WTC11 (cell line): ENCODE data around the gene TMED5. TPM values are rescaled to one million over a fixed set of nuclear protein-coding genes. Genes with fewer than 3 reads are reported as not detected.

Experiments
- CBFB ChIP-seq: sonication (generic); formaldehyde crosslinking; IDR thresholded peaks from 2 replicates; pipeline ENCODE4 v1.8.1; 2022; ENCODE audit warnings: mild to moderate bottlenecking, low read depth, missing genetic modification reagents
- CDX4 ChIP-seq: fragments of 250-450 bp; sonication (Bioruptor Pico); IDR thresholded peaks from 2 replicates; pipeline ENCODE4 v1.9.0; 2021; ENCODE audit warnings: moderate library complexity, mild to moderate bottlenecking, inconsistent platforms, borderline replicate concordance
- E2F1 ChIP-seq: sonication (generic); formaldehyde crosslinking; IDR thresholded peaks from 2 replicates; pipeline ENCODE4 v1.8.0; 2022; ENCODE audit warnings: mild to moderate bottlenecking, missing genetic modification reagents
- EMX1 ChIP-seq: fragments of 250-450 bp; sonication (Bioruptor Pico); IDR thresholded peaks from 2 replicates; pipeline ENCODE4 v1.8.0; 2021; ENCODE audit warnings: mild to moderate bottlenecking
- FOXP4 ChIP-seq: sonication (generic); formaldehyde crosslinking; IDR thresholded peaks from 2 replicates; pipeline ENCODE4 v1.8.0; 2022; ENCODE audit warnings: mild to moderate bottlenecking, missing genetic modification reagents
- GABPB1 ChIP-seq: sonication (generic); formaldehyde crosslinking; IDR thresholded peaks from 2 replicates; pipeline ENCODE4 v1.8.1; 2023; ENCODE audit warnings: mild to moderate bottlenecking, missing genetic modification reagents
- GTF2I ChIP-seq: fragments of 250-450 bp; sonication (Bioruptor Pico); conservative IDR thresholded peaks from 2 replicates; pipeline ENCODE4 v1.4.0; 2021; ENCODE audit warnings: mild to moderate bottlenecking
- IRF2 ChIP-seq: sonication (generic); formaldehyde crosslinking; IDR thresholded peaks from 2 replicates; pipeline ENCODE4 v1.8.0; 2022; ENCODE audit warnings: low read depth, missing genetic modification reagents, borderline replicate concordance
- JUN ChIP-seq: sonication (generic); formaldehyde crosslinking; IDR thresholded peaks from 2 replicates; pipeline ENCODE4 v1.8.0; 2023; ENCODE audit warnings: mild to moderate bottlenecking, missing genetic modification reagents
- MAX ChIP-seq: sonication (generic); formaldehyde crosslinking; IDR thresholded peaks from 2 replicates; pipeline ENCODE4 v1.8.0; 2022; ENCODE audit warnings: mild to moderate bottlenecking, missing genetic modification reagents
- NFYB ChIP-seq: sonication (generic); formaldehyde crosslinking; conservative IDR thresholded peaks from 2 replicates; pipeline ENCODE4 v1.8.0; 2022; ENCODE audit warnings: low read depth, missing genetic modification reagents
- NR2C2 ChIP-seq: sonication (generic); formaldehyde crosslinking; IDR thresholded peaks from 2 replicates; pipeline ENCODE4 v1.8.0; 2022; ENCODE audit warnings: mild to moderate bottlenecking, missing genetic modification reagents
- OVOL2 ChIP-seq: fragments of 250-450 bp; sonication (Bioruptor Pico); IDR thresholded peaks from 2 replicates; pipeline ENCODE4 v1.9.0; 2021; ENCODE audit warnings: mild to moderate bottlenecking, borderline replicate concordance
- PRRX2 ChIP-seq: fragments of 250-450 bp; sonication (Bioruptor Pico); IDR thresholded peaks from 2 replicates; pipeline ENCODE4 v1.8.0; 2021; ENCODE audit warnings: mild to moderate bottlenecking
- RELA ChIP-seq: sonication (generic); formaldehyde crosslinking; IDR thresholded peaks from 2 replicates; pipeline ENCODE4 v1.8.1; 2022; ENCODE audit warnings: missing genetic modification reagents, mild to moderate bottlenecking, borderline replicate concordance
- ZNF263 ChIP-seq: sonication (generic); formaldehyde crosslinking; IDR thresholded peaks from 2 replicates; pipeline ENCODE4 v1.8.1; 2022; ENCODE audit warnings: low read depth, mild to moderate bottlenecking, moderate library complexity, missing genetic modification reagents
- ZNF317 ChIP-seq: sonication (generic); formaldehyde crosslinking; IDR thresholded peaks from 2 replicates; pipeline ENCODE4 v1.8.1; 2023; ENCODE audit warnings: low read depth, mild to moderate bottlenecking, moderate library complexity, missing genetic modification reagents, borderline replicate concordance
- ZNF396 ChIP-seq: fragments of 250-450 bp; sonication (Bioruptor Pico); IDR thresholded peaks from 2 replicates; pipeline ENCODE4 v1.8.0; 2021; ENCODE audit warnings: mild to moderate bottlenecking, moderate library complexity, borderline replicate concordance
- total RNA-seq: library from RNA; stranded (reverse); gene quantifications from 3 replicates; pipeline ENCODE4 v1.2.3, GENCODE V29; 2021
- TF ChIP-seq, protein P1 (sequence below): sonication (generic); formaldehyde crosslinking; IDR thresholded peaks from 2 replicates; pipeline ENCODE4 v1.8.1; 2023; ENCODE audit warnings: mild to moderate bottlenecking, moderate library complexity, missing genetic modification reagents
- TF ChIP-seq, protein P2 (sequence below): fragments of 250-450 bp; sonication (Bioruptor Pico); conservative IDR thresholded peaks from 2 replicates; pipeline ENCODE4 v1.9.0; 2021; ENCODE audit warnings: mild to moderate bottlenecking

TMED5 gene
- total RNA-seq, 1 experiment from 2014 or later = 28.5 TPM

- no peak for TF ChIP-seq E2F1 (CRISPR knock-in tag)
- TF ChIP-seq PRRX2 (CRISPR knock-in tag) = no peak
- TF ChIP-seq GABPB1 (CRISPR knock-in tag) = peak; percentile 66
- 0 out of 2 replicates have a peak, but pooled peaks have one; percentile 19 for TF ChIP-seq FOXP4 (CRISPR knock-in tag)
- TF ChIP-seq ZNF396 (CRISPR knock-in tag) = no peak
- TF ChIP-seq JUN (CRISPR knock-in tag) = peak; percentile 92; the same call in 1 of the 2 replicates
- TF ChIP-seq OVOL2 = no peak
- peak; percentile 92 for TF ChIP-seq MAX (CRISPR knock-in tag)
- TF ChIP-seq RELA (CRISPR knock-in tag) = no peak
- TF ChIP-seq EMX1 = no peak
- no peak; the same call in 1 of the 2 replicates for TF ChIP-seq CBFB (CRISPR knock-in tag)
- TF ChIP-seq IRF2 (CRISPR knock-in tag) = no peak
- 0 out of 2 replicates have a peak, but pooled peaks have one; percentile 39 for TF ChIP-seq ZNF317 (CRISPR knock-in tag)
- TF ChIP-seq NFYB = peak; percentile 56
- TF ChIP-seq, protein P1, sequence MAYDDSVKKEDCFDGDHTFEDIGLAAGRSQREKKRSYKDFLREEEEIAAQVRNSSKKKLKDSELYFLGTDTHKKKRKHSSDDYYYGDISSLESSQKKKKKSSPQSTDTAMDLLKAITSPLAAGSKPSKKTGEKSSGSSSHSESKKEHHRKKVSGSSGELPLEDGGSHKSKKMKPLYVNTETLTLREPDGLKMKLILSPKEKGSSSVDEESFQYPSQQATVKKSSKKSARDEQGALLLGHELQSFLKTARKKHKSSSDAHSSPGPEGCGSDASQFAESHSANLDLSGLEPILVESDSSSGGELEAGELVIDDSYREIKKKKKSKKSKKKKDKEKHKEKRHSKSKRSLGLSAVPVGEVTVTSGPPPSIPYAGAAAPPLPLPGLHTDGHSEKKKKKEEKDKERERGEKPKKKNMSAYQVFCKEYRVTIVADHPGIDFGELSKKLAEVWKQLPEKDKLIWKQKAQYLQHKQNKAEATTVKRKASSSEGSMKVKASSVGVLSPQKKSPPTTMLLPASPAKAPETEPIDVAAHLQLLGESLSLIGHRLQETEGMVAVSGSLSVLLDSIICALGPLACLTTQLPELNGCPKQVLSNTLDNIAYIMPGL (CRISPR knock-in tag) = peak; percentile 89
- TF ChIP-seq CDX4 = no peak
- TF ChIP-seq NR2C2 = no peak
- TF ChIP-seq GTF2I (CRISPR knock-in tag) = no peak
- no peak for TF ChIP-seq ZNF263 (CRISPR knock-in tag)
- TF ChIP-seq, protein P2, sequence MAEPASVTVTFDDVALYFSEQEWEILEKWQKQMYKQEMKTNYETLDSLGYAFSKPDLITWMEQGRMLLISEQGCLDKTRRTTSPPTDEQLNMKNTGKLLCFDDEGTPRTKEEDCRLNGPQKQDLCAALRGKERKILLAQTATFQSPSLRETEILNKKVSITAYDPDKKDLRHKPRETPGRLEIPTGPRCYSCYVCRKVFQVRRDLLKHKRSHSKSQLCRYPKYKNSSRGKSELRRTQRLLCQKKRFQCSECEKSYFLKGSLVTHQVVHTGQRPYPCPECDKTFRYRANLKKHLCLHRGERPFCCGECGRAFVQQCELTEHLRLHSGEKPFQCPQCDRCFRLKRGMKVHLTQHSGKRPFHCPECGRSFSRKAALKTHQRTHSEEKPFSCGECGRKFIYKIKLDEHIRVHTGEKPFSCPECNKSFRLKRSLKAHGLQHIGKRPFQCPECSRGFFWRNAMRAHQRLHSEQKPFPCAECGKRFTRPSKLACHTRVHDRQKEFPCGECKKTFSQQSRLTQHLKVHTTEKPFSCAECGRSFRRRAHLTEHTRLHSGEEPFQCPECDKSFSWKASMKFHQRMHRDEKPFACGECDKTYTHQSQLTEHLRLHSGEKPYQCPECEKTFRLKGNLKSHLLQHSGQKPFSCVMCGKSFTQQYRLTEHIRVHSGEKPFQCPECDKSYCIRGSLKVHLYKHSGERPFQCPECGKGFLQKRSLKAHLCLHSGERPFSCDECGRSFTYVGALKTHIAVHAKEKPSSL = no peak
- TF ChIP-seq, all 79 proteins: peak for 24
These were observed at the start of gene TMED5 (continued) for GRCh38 chr1:93179886-93180722.
